AG04449 (cell line): ENCODE measurements around the gene WDR54.
A peak's percentile ranks its signal among the peaks of the same experiment; 100 is the strongest.
"Not testable (repeated sequence)": the region's sequence is repeated elsewhere in the genome, so short reads cannot be mapped to it uniquely, and the experiment has no call there.

ENCODE experiments used
- CTCF ChIA-PET: fragments of 350-600 bp; formaldehyde crosslinking; extraction: SDS; loops from one replicate; lab custom pipeline; 2021; ENCODE audit warnings: antibody characterized with exemption; lab: Yijun Ruan, JAX
- POLR2A ChIA-PET: fragments of 400-600, 350-600 bp; formaldehyde crosslinking; extraction: SDS; loops from one replicate; lab custom pipeline; 2020; ENCODE audit warnings: antibody characterized with exemption, inconsistent platforms; lab: Yijun Ruan, JAX
- DNase-seq: peaks from one replicate; pipeline ENCODE4 v3.0.0-alpha.2; 2010; ENCODE audit warnings: low read depth, low spot score
- H3K4me3 ChIP-seq: 2 replicates; pipeline ENCODE4 v1.5.1; 2011; ENCODE audit warnings: low read depth, mild to moderate bottlenecking, control low read depth, low read length
- CTCF ChIP-seq: IDR thresholded peaks from one replicate; pipeline ENCODE4 v1.5.1; 2011; ENCODE audit warnings: mild to moderate bottlenecking, moderate library complexity, low read length, control low read depth, inconsistent platforms; ENCODE audit not compliant: insufficient read depth; ENCODE audit errors: missing control alignments

The WDR54 gene

GRCh38 chr2:74462054-74462785 is 40.7 kb downstream of the WDR54 start:
- H3K4me3 ChIP-seq, result no peak overlapping the region
- no peak for TF ChIP-seq CTCF
- DNase-seq, result no peak
- ChIA-PET CTCF (interaction anchor here (0.5 to 1.2 kb wide), 3 partner anchors 70 to 126 kb away, joined by 3 to 4 read pairs (median 3); no protein-coding TSS in a partner anchor), POLR2A (interaction anchor here (0.5 to 1.9 kb wide), 2 partner anchors 10 to 41 kb away, joined by 3 to 7 read pairs; partner anchors contain the start of gene MRPL53)

- no peak for TF ChIP-seq CTCF
- ChIA-PET CTCF (no interaction called here), POLR2A (no interaction called here)
- DNase-seq, result no peak
- no peak overlapping the region for H3K4me3 ChIP-seq
Measured at GRCh38 chr2:74462786-74463105, 41.2 kb downstream of the WDR54 start.

- CTCF ChIA-PET, result interaction anchor here (1.0 to 1.3 kb wide), 4 partner anchors 10 to 122 kb away, joined by 3 to 5 read pairs (median 4); no protein-coding TSS in a partner anchor
Measured at GRCh38 chr2:74464406-74464805, 42.9 kb downstream of the WDR54 start.

GRCh38 chr2:74470742-74471141 is 49.2 kb downstream of the WDR54 start:
- ChIA-PET POLR2A (interaction anchor here (1.0 to 2.6 kb wide), 5 partner anchors 10 to 31 kb away, joined by 3 to 12 read pairs (median 3); partner anchors contain the start of genes CCDC142, TTC31 and WBP1), CTCF (interaction anchor here (1.1 to 4.1 kb wide), 3 partner anchors 12 to 117 kb away, joined by 3 to 32 read pairs (median 10); partner anchors contain the start of genes CCDC142 and TTC31)
- DNase-seq, H3K4me3 ChIP-seq: not testable (repeated sequence)

More at GRCh38 chr2:74464406-74464805, 42.9 kb downstream of the WDR54 start:
- POLR2A ChIA-PET, result no interaction called here
- DNase-seq, result no peak
- TF ChIP-seq CTCF, result no peak
- peak overlapping the region; percentile 80 for H3K4me3 ChIP-seq

- no peak for TF ChIP-seq CTCF
- ChIA-PET CTCF (interaction anchor here (1.1 to 4.1 kb wide), 4 partner anchors 11 to 116 kb away, joined by 3 to 32 read pairs (median 7); partner anchors contain the start of genes CCDC142 and TTC31), POLR2A (interaction anchor here (0.7 to 2.6 kb wide), 6 partner anchors 10 to 48 kb away, joined by 3 to 12 read pairs (median 4); partner anchors contain the start of genes CCDC142, TTC31 and WBP1)
- DNase-seq, result no peak
- H3K4me3 ChIP-seq, result peak overlapping the region; percentile 88
Measured at GRCh38 chr2:74471332-74472065, 50.0 kb downstream of the WDR54 start.

- peak; percentile 47 for DNase-seq
- TF ChIP-seq CTCF, result no peak
- ChIA-PET CTCF (interaction anchor here (1.2 to 4.1 kb wide), 4 partner anchors 10 to 117 kb away, joined by 4 to 32 read pairs (median 8); partner anchors contain the start of genes CCDC142 and TTC31), POLR2A (interaction anchor here (0.7 to 2.6 kb wide), 11 partner anchors 9 to 115 kb away, joined by 3 to 12 read pairs (median 3); partner anchors contain the start of genes CCDC142, TTC31 and WBP1)
- peak within 1 kb of the TSS; percentile 88 for H3K4me3 ChIP-seq
Measured at GRCh38 chr2:74472086-74472944, 50.8 kb downstream of the WDR54 start, which contains the start of gene MRPL53. MRPL53 (minus strand) TSS chr2:74472680; CDS start chr2:74472660, 20 bp downstream.
